HepG2 (cell line): Measurements from ENCODE around the gene FIZ1. TPM values are rescaled to one million over a fixed set of nuclear protein-coding genes. Genes with fewer than 3 reads are reported as not detected.

Source experiments
- ATAC-seq: fragments of 200-7000 bp; cut with Tn5 transposase; 3 replicates; pipeline ENCODE4 v1.9.1; 2020; ENCODE audit warnings: mild to moderate bottlenecking, moderate library complexity
- BruUV-seq: library from RNA; stranded (reverse); fragments of 400-500 nt; replicated peaks from 2 replicates; lab custom pipeline; 2021; lab: Mats Ljungman, UMichigan
- CTCF ChIA-PET: fragments of 300-600 bp; formaldehyde crosslinking; extraction: SDS; loops from one replicate; lab custom pipeline; 2021; ENCODE audit warnings: low total read pairs, inconsistent platforms, low intra/inter-chr PET ratio; lab: Yijun Ruan, JAX
- POLR2A ChIA-PET: fragments of 350-600 bp; sonication (Branson Sonifier 250); formaldehyde crosslinking; loops from one replicate; lab custom pipeline; 2020; ENCODE audit warnings: antibody characterized with exemption, inconsistent platforms; lab: Yijun Ruan, JAX
- DNase-seq: peaks from one replicate; pipeline ENCODE4 v3.0.0-alpha.2; 2015; ENCODE audit warnings: low spot score
- FAIRE-seq: peaks from 3 replicates; lab custom pipeline; 2011; peaks lifted over from hg19 to GRCh38; lab: Jason Lieb, UNC
- H2AFZ ChIP-seq: one replicate; pipeline ENCODE4 v1.6.1; 2011; ENCODE audit warnings: low read length, inconsistent platforms
- H3K27ac ChIP-seq: fragments of 300-600 bp; 3 replicates; pipeline ENCODE4 v1.8.0; 2011; ENCODE audit warnings: mixed run types, mild to moderate bottlenecking, mixed read lengths, low read length, inconsistent platforms; ENCODE audit not compliant: insufficient read depth; ENCODE audit errors: extremely low read length
- H3K27me3 ChIP-seq, 2 experiments: fragments of 200-600 bp in 1 of 2; 2 replicates in 1 of 2; 3 replicates in 1 of 2; pipeline versions ENCODE4 v1.6.0 to v1.8.0; 2011; ENCODE audit warnings: low read length in 2 of 2, mild to moderate bottlenecking in 2 of 2, moderate library complexity in 2 of 2, inconsistent platforms in 1 of 2; ENCODE audit not compliant: insufficient read depth in 2 of 2, control insufficient read depth in 1 of 2
- H3K36me3 ChIP-seq, 2 experiments: fragments of 200-600 bp in 1 of 2; replicated peaks in 1 of 2; 2 replicates in 1 of 2; 3 replicates in 1 of 2; pipeline versions ENCODE4 v1.5.1 to v1.8.0; 2011; ENCODE audit warnings: low read length in 2 of 2, inconsistent platforms in 1 of 2; ENCODE audit not compliant: insufficient read depth in 2 of 2, control insufficient read depth in 1 of 2
- H3K4me1 ChIP-seq: 2 replicates; pipeline ENCODE4 v1.5.1; 2012; ENCODE audit warnings: low read length, inconsistent platforms; ENCODE audit not compliant: insufficient read depth
- H3K4me2 ChIP-seq: 2 replicates; pipeline ENCODE4 v1.6.0; 2011; ENCODE audit warnings: low read depth, low read length, inconsistent platforms
- H3K4me3 ChIP-seq, 3 experiments: fragments of 200-600 bp in 1 of 3; sonication (generic), shearing (Covaris generic) in 1 of 3; replicated peaks in 1 of 3; 2 replicates each; pipeline ENCODE4 v1.5.1; 2011 to 2016; ENCODE audit warnings: low read length in 3 of 3, inconsistent platforms in 2 of 3, low read depth in 2 of 3, mild to moderate bottlenecking in 2 of 3, control low read depth in 1 of 3, mixed read lengths in 1 of 3; ENCODE audit not compliant: insufficient read depth in 1 of 3
- H3K79me2 ChIP-seq: one replicate; pipeline ENCODE4 v1.6.1; 2011; ENCODE audit warnings: low read length, inconsistent platforms; ENCODE audit not compliant: insufficient read depth
- H3K9ac ChIP-seq: 2 replicates; pipeline ENCODE4 v1.6.0; 2011; ENCODE audit warnings: mild to moderate bottlenecking, low read depth, low read length, inconsistent platforms; ENCODE audit not compliant: insufficient read depth
- H3K9me3 ChIP-seq: 2 replicates; pipeline ENCODE4 v1.5.1; 2012; ENCODE audit warnings: mild to moderate bottlenecking, low read length
- H4K20me1 ChIP-seq: 2 replicates; pipeline ENCODE4 v1.6.0; 2011; ENCODE audit warnings: inconsistent platforms, mild to moderate bottlenecking, low read length, moderate library complexity; ENCODE audit not compliant: insufficient read depth
- EED ChIP-seq: sonication (generic); formaldehyde crosslinking; IDR thresholded peaks from 2 replicates; pipeline ENCODE4 v1.5.0; 2020; ENCODE audit warnings: mild to moderate bottlenecking, missing genetic modification reagents
- KAT2B ChIP-seq: fragments of 150-350 bp; IDR thresholded peaks from 2 replicates; pipeline ENCODE4 v1.6.1; 2014; ENCODE audit warnings: low read depth, low read length, borderline replicate concordance
- POLR2A ChIP-seq, 2 experiments: IDR thresholded peaks; 2 replicates each; pipeline ENCODE4 v1.6.1; 2011; ENCODE audit warnings: low read depth in 2 of 2, low read length in 2 of 2, mild to moderate bottlenecking in 1 of 2, moderate library complexity in 1 of 2; ENCODE audit not compliant: insufficient read depth in 1 of 2
- STAG1 ChIP-seq: sonication (generic); formaldehyde crosslinking; IDR thresholded peaks from 2 replicates; pipeline ENCODE4 v1.4.0; 2020; ENCODE audit warnings: missing genetic modification reagents
- ZC3H13 ChIP-seq: sonication (generic); formaldehyde crosslinking; IDR thresholded peaks from 2 replicates; pipeline ENCODE4 v1.8.1; 2023; ENCODE audit warnings: mild to moderate bottlenecking, missing genetic modification reagents, moderate library complexity
- ZFYVE20 ChIP-seq: sonication (generic); formaldehyde crosslinking; IDR thresholded peaks from 2 replicates; pipeline ENCODE4 v1.8.0; 2023; ENCODE audit warnings: low read depth, mild to moderate bottlenecking, moderate library complexity, missing genetic modification reagents, borderline replicate concordance
- ZNF143 ChIP-seq: sonication (generic); formaldehyde crosslinking; IDR thresholded peaks from 2 replicates; pipeline ENCODE4 v1.4.0; 2020; ENCODE audit warnings: missing genetic modification reagents
- WGBS: methylation state at CpG from one replicate; pipeline ENCODE4 v1.1.6; 2017; ENCODE audit warnings: low lambda C conversion rate; 5-methylcytosine and 5-hydroxymethylcytosine counted together
- in situ Hi-C: cut with HindIII; loops from 2 replicates; pipeline ENCODE4 v1.10.0; 2017; ENCODE audit warnings: low pct_unique_long_range_greater_than_20kb; ENCODE audit not compliant: extremely low pct_ligation_motif_present
- intact Hi-C: fragments of 100-400 bp; cut with micrococcal nuclease; formaldehyde crosslinking; loops from one replicate; pipeline ENCODE4 v1.10.0; 2022; ENCODE audit not compliant: unreplicated experiment
- polyA plus RNA-seq, 8 experiments: library from polyadenylated mRNA; depleted of rRNA in 3 of 8; stranded (reverse) in 7 of 8; unstranded in 1 of 8; fragments of >200 nt; fragmentation: Illumina TruSeq in 4 of 8; extraction: Trizol in 4 of 8; gene quantifications; 2 replicates each; pipeline versions ENCODE4 v1.2.1 to v1.2.3, GENCODE V29; 2011 to 2016; ENCODE audit warnings: low read depth in 4 of 8, missing spikeins in 1 of 8, mixed read lengths in 1 of 8; ENCODE audit not compliant: insufficient read depth in 1 of 8
- total RNA-seq, 5 experiments: library from RNA; depleted of rRNA; stranded (reverse); fragments of >200 nt; fragmentation: Illumina TruSeq; extraction: Trizol; gene quantifications; 2 replicates each; pipeline ENCODE4 v1.2.3, GENCODE V29; 2016; ENCODE audit warnings: low read depth in 1 of 5
- TF ChIP-seq, protein P1 (sequence below): sonication (generic); IDR thresholded peaks from 2 replicates; pipeline ENCODE4 v1.6.1; 2016; ENCODE audit warnings: low read depth, borderline replicate concordance
- TF ChIP-seq, protein P2 (sequence below): sonication (generic); formaldehyde crosslinking; IDR thresholded peaks from 2 replicates; pipeline ENCODE4 v1.8.1; 2023; ENCODE audit warnings: mild to moderate bottlenecking, missing genetic modification reagents
- TF ChIP-seq, protein P3 (sequence below): sonication (generic); formaldehyde crosslinking; IDR thresholded peaks from 2 replicates; pipeline ENCODE4 v1.5.1; 2020; ENCODE audit warnings: mild to moderate bottlenecking, missing genetic modification reagents, borderline replicate concordance

Gene FIZ1
- total and polyA plus RNA-seq, 2 of the 13 experiments (the other 11 are each of a cell fraction or from before 2014, with no cell fraction given) = 3.6 to 5.9 TPM

- TF ChIP-seq KAT2B (no peak), STAG1 (CRISPR knock-in tag) (no peak), ZC3H13 (peak; percentile 7; the same call in 1 of the 2 replicates), ZFYVE20 (0 out of 2 replicates have a peak, but pooled peaks have one; percentile 24), EED (CRISPR knock-in tag) (no peak), POLR2A (IDR thresholded peaks at IDR 0.05; ENCODE audit: insufficient read depth in 1 of 2, low read depth in 2 of 2, low read length in 2 of 2) (0 out of 4 replicates have a peak, but pooled peaks of 1 of the 2 experiments have one; percentile 14), ZNF143 (CRISPR knock-in tag) (no peak)
- TF ChIP-seq, protein P1, sequence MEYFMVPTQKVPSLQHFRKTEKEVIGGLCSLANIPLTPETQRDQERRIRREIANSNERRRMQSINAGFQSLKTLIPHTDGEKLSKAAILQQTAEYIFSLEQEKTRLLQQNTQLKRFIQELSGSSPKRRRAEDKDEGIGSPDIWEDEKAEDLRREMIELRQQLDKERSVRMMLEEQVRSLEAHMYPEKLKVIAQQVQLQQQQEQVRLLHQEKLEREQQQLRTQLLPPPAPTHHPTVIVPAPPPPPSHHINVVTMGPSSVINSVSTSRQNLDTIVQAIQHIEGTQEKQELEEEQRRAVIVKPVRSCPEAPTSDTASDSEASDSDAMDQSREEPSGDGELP = 0 out of 2 replicates have a peak, but pooled peaks have one; percentile 7
- TF ChIP-seq, protein P2, sequence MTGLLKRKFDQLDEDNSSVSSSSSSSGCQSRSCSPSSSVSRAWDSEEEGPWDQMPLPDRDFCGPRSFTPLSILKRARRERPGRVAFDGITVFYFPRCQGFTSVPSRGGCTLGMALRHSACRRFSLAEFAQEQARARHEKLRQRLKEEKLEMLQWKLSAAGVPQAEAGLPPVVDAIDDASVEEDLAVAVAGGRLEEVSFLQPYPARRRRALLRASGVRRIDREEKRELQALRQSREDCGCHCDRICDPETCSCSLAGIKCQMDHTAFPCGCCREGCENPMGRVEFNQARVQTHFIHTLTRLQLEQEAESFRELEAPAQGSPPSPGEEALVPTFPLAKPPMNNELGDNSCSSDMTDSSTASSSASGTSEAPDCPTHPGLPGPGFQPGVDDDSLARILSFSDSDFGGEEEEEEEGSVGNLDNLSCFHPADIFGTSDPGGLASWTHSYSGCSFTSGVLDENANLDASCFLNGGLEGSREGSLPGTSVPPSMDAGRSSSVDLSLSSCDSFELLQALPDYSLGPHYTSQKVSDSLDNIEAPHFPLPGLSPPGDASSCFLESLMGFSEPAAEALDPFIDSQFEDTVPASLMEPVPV (CRISPR knock-in tag) = peak; percentile 23; the same call in 1 of the 2 replicates
- TF ChIP-seq, protein P3, sequence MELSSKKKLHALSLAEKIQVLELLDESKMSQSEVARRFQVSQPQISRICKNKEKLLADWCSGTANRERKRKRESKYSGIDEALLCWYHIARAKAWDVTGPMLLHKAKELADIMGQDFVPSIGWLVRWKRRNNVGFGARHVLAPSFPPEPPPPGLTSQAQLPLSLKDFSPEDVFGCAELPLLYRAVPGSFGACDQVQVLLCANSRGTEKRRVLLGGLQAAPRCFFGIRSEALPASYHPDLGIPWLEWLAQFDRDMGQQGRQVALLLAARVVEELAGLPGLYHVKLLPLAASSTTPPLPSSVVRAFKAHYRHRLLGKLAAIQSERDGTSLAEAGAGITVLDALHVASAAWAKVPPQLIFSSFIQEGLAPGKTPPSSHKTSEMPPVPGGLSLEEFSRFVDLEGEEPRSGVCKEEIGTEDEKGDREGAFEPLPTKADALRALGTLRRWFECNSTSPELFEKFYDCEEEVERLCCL (CRISPR knock-in tag) = no peak
- H3K79me2 ChIP-seq = peaks cover 34% of the 10 kb centered on the region
- no peaks in the 10 kb centered on the region for H3K9me3 ChIP-seq
- no peak overlapping the region for H2AFZ ChIP-seq
- H3K9ac ChIP-seq = peak overlapping the region; percentile 86
- WGBS = 76% methylated on average over 11 of the region's 14 CpGs
- H3K27ac ChIP-seq = peak overlapping the region; percentile 76
- ChIA-PET POLR2A (interaction anchor here (0.7 to 1.1 kb wide), 5 partner anchors 9 to 185 kb away, joined by 3 to 5 read pairs (median 4); partner anchors contain the start of gene ZNF628), CTCF (no interaction called here)
- ATAC-seq (no peak), DNase-seq (no peak), FAIRE-seq (no peak)
- H3K4me1 ChIP-seq = peaks cover 51% of the 10 kb centered on the region
- BruUV-seq = no TSS peak
- peak overlapping the region; percentile 82 for H3K4me2 ChIP-seq
- peaks cover 0 to 10% of the 10 kb centered on the region in 2 experiments; a peak in 2 of 5 replicates for H3K36me3 ChIP-seq
- H3K4me3 ChIP-seq = peak overlapping the region; percentile 78 to 96 (median 96)
- H3K27me3 ChIP-seq = no peaks in the 10 kb centered on the region; a peak in 1 of 5 replicates
- no peaks in the 10 kb centered on the region for H4K20me1 ChIP-seq
- intact Hi-C loops = no loop called here
- in situ Hi-C loops = no loop called here
Measured at GRCh38 chr19:55646889-55647731, 47.8 kb upstream of the FIZ1 start.
